Gastroesophageal sphincter (tissue), 3 donors: Measurements from ENCODE around the gene HEXB.

Source experiments
- POLR2A ChIP-seq, 2 donors: fragments of 450-650 bp; IDR thresholded peaks; one replicate each; pipeline ENCODE4 v1.6.1; 2017; ENCODE audit warnings: antibody characterized with exemption in 2 of 2, mild to moderate bottlenecking in 2 of 2, moderate library complexity in 1 of 2
- TF ChIP-seq, protein P1 (sequence below), 4 experiments: fragments of 200-600 bp in 2 of 4; fragments of 450-650 bp in 2 of 4; sonication (generic) in 1 of 4; IDR thresholded peaks; one replicate each; pipeline ENCODE4 v1.5.1; 2017 to 2019; ENCODE audit warnings: antibody characterized with exemption in 4 of 4, mild to moderate bottlenecking in 2 of 4, moderate library complexity in 2 of 4

GRCh38 chr5:74667396-74667795 lies 17.6 kb upstream of the HEXB start:
- no peak for TF ChIP-seq POLR2A (IDR thresholded peaks at IDR 0.05)
- TF ChIP-seq, protein P1, sequence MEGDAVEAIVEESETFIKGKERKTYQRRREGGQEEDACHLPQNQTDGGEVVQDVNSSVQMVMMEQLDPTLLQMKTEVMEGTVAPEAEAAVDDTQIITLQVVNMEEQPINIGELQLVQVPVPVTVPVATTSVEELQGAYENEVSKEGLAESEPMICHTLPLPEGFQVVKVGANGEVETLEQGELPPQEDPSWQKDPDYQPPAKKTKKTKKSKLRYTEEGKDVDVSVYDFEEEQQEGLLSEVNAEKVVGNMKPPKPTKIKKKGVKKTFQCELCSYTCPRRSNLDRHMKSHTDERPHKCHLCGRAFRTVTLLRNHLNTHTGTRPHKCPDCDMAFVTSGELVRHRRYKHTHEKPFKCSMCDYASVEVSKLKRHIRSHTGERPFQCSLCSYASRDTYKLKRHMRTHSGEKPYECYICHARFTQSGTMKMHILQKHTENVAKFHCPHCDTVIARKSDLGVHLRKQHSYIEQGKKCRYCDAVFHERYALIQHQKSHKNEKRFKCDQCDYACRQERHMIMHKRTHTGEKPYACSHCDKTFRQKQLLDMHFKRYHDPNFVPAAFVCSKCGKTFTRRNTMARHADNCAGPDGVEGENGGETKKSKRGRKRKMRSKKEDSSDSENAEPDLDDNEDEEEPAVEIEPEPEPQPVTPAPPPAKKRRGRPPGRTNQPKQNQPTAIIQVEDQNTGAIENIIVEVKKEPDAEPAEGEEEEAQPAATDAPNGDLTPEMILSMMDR (IDR thresholded peaks at IDR 0.05): no peak
